Measurements from ENCODE around the gene ORC4. TPM values are rescaled to one million over a fixed set of nuclear protein-coding genes. Genes with fewer than 3 reads are reported as not detected.

Gene ORC4
- total RNA-seq, 3 donors from 2014 or later: 33.3 to 49.9 (median 41.6) TPM

GRCh38 chr2:147923846-147924245, 96.7 kb downstream of the ORC4 start:
- TF ChIP-seq CTCF (IDR thresholded peaks at IDR 0.05): no peak
- H3K9me3 ChIP-seq: no peaks in the 10 kb centered on the region
- DNase-seq (no peak), ATAC-seq (no peak)
- no peaks in the 10 kb centered on the region for H3K36me3 ChIP-seq (ENCODE audit: low read depth)
- no peaks in the 10 kb centered on the region for H3K4me1 ChIP-seq (ENCODE audit: low read depth)
- no peak overlapping the region for H3K4me3 ChIP-seq
- intact Hi-C loops (cut with DNase I, micrococcal nuclease): no loop called here

- ATAC-seq: no peak
- intact Hi-C loops (cut with DNase I, micrococcal nuclease): loop anchor here (10.0 kb wide), 1 partner anchor 992 kb away; no protein-coding TSS in a partner anchor
- Histone ChIP-seq H3K4me1 (ENCODE audit: low read depth) (no peaks in the 10 kb centered on the region), H3K36me3 (ENCODE audit: low read depth) (no peaks in the 10 kb centered on the region), H3K4me3 (no peak overlapping the region), H3K9me3 (no peaks in the 10 kb centered on the region)
- no peak for TF ChIP-seq CTCF (IDR thresholded peaks at IDR 0.05)
- DNase-seq: no peak
Observed at GRCh38 chr2:147917161-147917560, 103.4 kb downstream of the ORC4 start.

GRCh38 chr2:147916723-147917122, 103.8 kb downstream of the ORC4 start:
- ATAC-seq (no peak), DNase-seq (no peak)
- Histone ChIP-seq H3K9me3 (no peaks in the 10 kb centered on the region), H3K36me3 (ENCODE audit: low read depth) (no peaks in the 10 kb centered on the region), H3K4me3 (no peak overlapping the region), H3K4me1 (ENCODE audit: low read depth) (no peaks in the 10 kb centered on the region)
- TF ChIP-seq CTCF (IDR thresholded peaks at IDR 0.05): no peak
- intact Hi-C loops (cut with DNase I, micrococcal nuclease): loop anchor here (10.0 kb wide), 1 partner anchor 992 kb away; no protein-coding TSS in a partner anchor

- H3K4me1 ChIP-seq (ENCODE audit: low read depth): peaks cover 2% of the 10 kb centered on the region
- no peaks in the 10 kb centered on the region for H3K9me3 ChIP-seq
- DNase-seq: no peak
- no peak for TF ChIP-seq CTCF (IDR thresholded peaks at IDR 0.05)
- intact Hi-C loops (cut with DNase I, micrococcal nuclease): loop anchor here (10.0 kb wide), 1 partner anchor 991 kb away; no protein-coding TSS in a partner anchor
- H3K36me3 ChIP-seq (ENCODE audit: low read depth): no peaks in the 10 kb centered on the region
- ATAC-seq: no peak
- no peak overlapping the region for H3K4me3 ChIP-seq
Observed at GRCh38 chr2:147916067-147916466, 104.5 kb downstream of the ORC4 start.

GRCh38 chr2:147913701-147914480, 106.6 kb downstream of the ORC4 start:
- Histone ChIP-seq H3K4me1 (ENCODE audit: low read depth) (peaks cover 3% of the 10 kb centered on the region), H3K4me3 (no peak overlapping the region), H3K36me3 (ENCODE audit: low read depth) (no peaks in the 10 kb centered on the region), H3K9me3 (no peaks in the 10 kb centered on the region)
- ATAC-seq (no peak), DNase-seq (no peak)
- intact Hi-C loops (cut with DNase I, micrococcal nuclease): loop anchor here (10.0 kb wide), 1 partner anchor 989 kb away; no protein-coding TSS in a partner anchor
- TF ChIP-seq CTCF (IDR thresholded peaks at IDR 0.05): no peak

Measured in mucosa of descending colon (tissue), 3 donors.